ENCODE data around the gene ARGLU1. TPM values are rescaled to one million over a fixed set of nuclear protein-coding genes. Genes with fewer than 3 reads are reported as not detected.
A peak's percentile ranks its signal among the peaks of the same experiment; 100 is the strongest.

ARGLU1 gene
- total RNA-seq, 1 experiment from 2014 or later, result 94.4 TPM

GRCh38 chr13:106499896-106500295 is 68.0 kb downstream of the ARGLU1 start:
- Mint-ChIP-seq H3K4me3 (ENCODE audit: unreplicated experiment) (no peak overlapping the region), H3K4me1 (ENCODE audit: insufficient read depth, unreplicated experiment) (peaks cover 44% of the 10 kb centered on the region), H3K36me3 (ENCODE audit: insufficient read depth, unreplicated experiment) (peaks cover 25% of the 10 kb centered on the region), H3K27me3 (ENCODE audit: insufficient read depth, unreplicated experiment) (no peaks in the 10 kb centered on the region), H3K9me3 (ENCODE audit: unreplicated experiment) (no peaks in the 10 kb centered on the region), H3K27ac (ENCODE audit: low read depth, unreplicated experiment) (peak overlapping the region; percentile 79)
- TF ChIP-seq, protein P1, sequence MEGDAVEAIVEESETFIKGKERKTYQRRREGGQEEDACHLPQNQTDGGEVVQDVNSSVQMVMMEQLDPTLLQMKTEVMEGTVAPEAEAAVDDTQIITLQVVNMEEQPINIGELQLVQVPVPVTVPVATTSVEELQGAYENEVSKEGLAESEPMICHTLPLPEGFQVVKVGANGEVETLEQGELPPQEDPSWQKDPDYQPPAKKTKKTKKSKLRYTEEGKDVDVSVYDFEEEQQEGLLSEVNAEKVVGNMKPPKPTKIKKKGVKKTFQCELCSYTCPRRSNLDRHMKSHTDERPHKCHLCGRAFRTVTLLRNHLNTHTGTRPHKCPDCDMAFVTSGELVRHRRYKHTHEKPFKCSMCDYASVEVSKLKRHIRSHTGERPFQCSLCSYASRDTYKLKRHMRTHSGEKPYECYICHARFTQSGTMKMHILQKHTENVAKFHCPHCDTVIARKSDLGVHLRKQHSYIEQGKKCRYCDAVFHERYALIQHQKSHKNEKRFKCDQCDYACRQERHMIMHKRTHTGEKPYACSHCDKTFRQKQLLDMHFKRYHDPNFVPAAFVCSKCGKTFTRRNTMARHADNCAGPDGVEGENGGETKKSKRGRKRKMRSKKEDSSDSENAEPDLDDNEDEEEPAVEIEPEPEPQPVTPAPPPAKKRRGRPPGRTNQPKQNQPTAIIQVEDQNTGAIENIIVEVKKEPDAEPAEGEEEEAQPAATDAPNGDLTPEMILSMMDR (IDR thresholded peaks at IDR 0.05; ENCODE audit: unreplicated experiment), result no peak
- DNase-seq (ENCODE audit: unreplicated experiment), result no peak
- intact Hi-C loops (cut with micrococcal nuclease), result no loop called here
- BruUV-seq (replicated peaks), result no TSS peak
- POLR2A ChIA-PET, result interaction anchor here (0.8 to 1.1 kb wide), 2 partner anchors 13 to 509 kb away, joined by 3 read pairs; no protein-coding TSS in a partner anchor
- CTCF ChIA-PET, result interaction anchor here (0.7 kb wide), 1 partner anchor 155 kb away, joined by 3 read pairs; no protein-coding TSS in a partner anchor

- no peaks in the 10 kb centered on the region for H3K9me3 Mint-ChIP-seq (ENCODE audit: unreplicated experiment)
- ChIA-PET CTCF (interaction anchor here (0.6 to 0.8 kb wide), 3 partner anchors 11 to 622 kb away, joined by 3 to 6 read pairs (median 5); no protein-coding TSS in a partner anchor), POLR2A (interaction anchor here (0.7 to 1.2 kb wide), 5 partner anchors 10 to 508 kb away, joined by 3 to 5 read pairs (median 3); no protein-coding TSS in a partner anchor)
- TF ChIP-seq, protein P1 (IDR thresholded peaks at IDR 0.05; ENCODE audit: unreplicated experiment), result no peak
- H3K27me3 Mint-ChIP-seq (ENCODE audit: insufficient read depth, unreplicated experiment), result no peaks in the 10 kb centered on the region
- BruUV-seq (replicated peaks), result no TSS peak
- no peak overlapping the region for H3K4me3 Mint-ChIP-seq (ENCODE audit: unreplicated experiment)
- H3K4me1 Mint-ChIP-seq (ENCODE audit: insufficient read depth, unreplicated experiment), result peaks cover 44% of the 10 kb centered on the region
- peak overlapping the region; percentile 79 for H3K27ac Mint-ChIP-seq (ENCODE audit: low read depth, unreplicated experiment)
- intact Hi-C loops (cut with micrococcal nuclease), result no loop called here
- no peak for DNase-seq (ENCODE audit: unreplicated experiment)
- peaks cover 25% of the 10 kb centered on the region for H3K36me3 Mint-ChIP-seq (ENCODE audit: insufficient read depth, unreplicated experiment)
Measured at GRCh38 chr13:106499113-106499512, 68.8 kb downstream of the ARGLU1 start.

DNA sequence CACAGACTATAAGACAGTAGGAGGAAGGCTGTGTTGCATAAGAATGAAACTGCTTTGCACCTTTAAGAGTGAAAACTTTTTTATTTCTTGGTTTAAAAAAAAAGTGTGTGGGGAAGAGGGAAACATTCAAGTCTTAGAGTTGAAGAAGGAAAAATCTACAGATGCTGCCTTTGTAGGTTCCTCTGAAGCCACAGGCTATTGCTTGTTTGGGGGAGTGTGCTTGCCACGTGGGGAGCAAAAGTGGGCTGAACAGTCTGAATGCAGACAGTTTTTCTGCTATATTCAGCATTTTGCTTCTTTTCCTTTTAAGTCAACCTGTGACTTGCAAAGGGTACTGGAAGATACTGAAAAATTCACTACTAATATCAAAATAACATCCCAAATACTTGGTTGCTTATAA is 69.4 kb downstream of the ARGLU1 start:
- CTCF ChIA-PET, result no interaction called here
- H3K9me3 Mint-ChIP-seq (ENCODE audit: unreplicated experiment), result no peaks in the 10 kb centered on the region
- no peaks in the 10 kb centered on the region for H3K27me3 Mint-ChIP-seq (ENCODE audit: insufficient read depth, unreplicated experiment)
- intact Hi-C loops (cut with micrococcal nuclease), result no loop called here
- POLR2A ChIA-PET, result interaction anchor here (0.7 to 1.9 kb wide), 4 partner anchors 9 to 508 kb away, joined by 3 to 5 read pairs (median 4); no protein-coding TSS in a partner anchor
- peaks cover 25% of the 10 kb centered on the region for H3K36me3 Mint-ChIP-seq (ENCODE audit: insufficient read depth, unreplicated experiment)
- no peak overlapping the region for H3K4me3 Mint-ChIP-seq (ENCODE audit: unreplicated experiment)
- no peak for DNase-seq (ENCODE audit: unreplicated experiment)
- H3K4me1 Mint-ChIP-seq (ENCODE audit: insufficient read depth, unreplicated experiment), result peaks cover 44% of the 10 kb centered on the region
- TF ChIP-seq, protein P1 (IDR thresholded peaks at IDR 0.05; ENCODE audit: unreplicated experiment), result no peak
- no TSS peak for BruUV-seq (replicated peaks)
- peak overlapping the region; percentile 82 for H3K27ac Mint-ChIP-seq (ENCODE audit: low read depth, unreplicated experiment)

DNA sequence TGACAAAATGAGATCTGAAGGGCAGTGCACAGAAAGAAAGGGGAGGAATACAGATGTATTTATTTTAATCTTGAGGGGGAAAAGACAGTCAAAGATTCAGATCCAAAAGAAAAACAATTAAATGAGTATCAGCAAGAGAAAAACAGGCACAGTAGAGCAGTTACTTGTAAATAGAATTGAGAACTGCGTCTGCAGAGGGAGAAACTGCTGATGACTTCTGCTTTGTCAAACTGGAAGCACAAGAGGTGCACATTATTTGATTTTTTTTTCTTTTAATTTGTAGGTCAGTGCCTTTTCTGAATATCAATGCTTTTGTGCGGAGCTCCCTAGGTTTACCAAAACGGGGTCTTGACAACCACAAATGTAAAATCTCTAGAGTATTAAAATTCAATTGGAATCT is 69.8 kb downstream of the ARGLU1 start:
- Mint-ChIP-seq H3K27me3 (ENCODE audit: insufficient read depth, unreplicated experiment) (no peaks in the 10 kb centered on the region), H3K4me3 (ENCODE audit: unreplicated experiment) (no peak overlapping the region), H3K4me1 (ENCODE audit: insufficient read depth, unreplicated experiment) (peaks cover 40% of the 10 kb centered on the region), H3K9me3 (ENCODE audit: unreplicated experiment) (no peaks in the 10 kb centered on the region), H3K27ac (ENCODE audit: low read depth, unreplicated experiment) (peak overlapping the region; percentile 82), H3K36me3 (ENCODE audit: insufficient read depth, unreplicated experiment) (peaks cover 30% of the 10 kb centered on the region)
- TF ChIP-seq, protein P1 (IDR thresholded peaks at IDR 0.05; ENCODE audit: unreplicated experiment), result no peak
- intact Hi-C loops (cut with micrococcal nuclease), result no loop called here
- no TSS peak for BruUV-seq (replicated peaks)
- CTCF ChIA-PET, result no interaction called here
- no peak for DNase-seq (ENCODE audit: unreplicated experiment)
- POLR2A ChIA-PET, result interaction anchor here (0.7 to 1.9 kb wide), 3 partner anchors 9 to 14 kb away, joined by 3 to 4 read pairs (median 4); no protein-coding TSS in a partner anchor
